Fibroblast of skin of right biceps (primary cell): ENCODE measurements around the gene CDC25C.
"Not testable (repeated sequence)": the region's sequence is repeated elsewhere in the genome, so short reads cannot be mapped to it uniquely, and the experiment has no call there.

Experiments used
- DNase-seq: peaks from one replicate; pipeline ENCODE4 v3.0.0-alpha.2; 2013

Gene CDC25C

GRCh38 chr5:138344887-138345622 lies 13.5 kb upstream of the CDC25C start:
- DNase-seq: no peak

GRCh38 chr5:138340008-138340407 lies 8.4 kb upstream of the CDC25C start:
- no peak for DNase-seq

GRCh38 chr5:138339464-138339863 lies 7.9 kb upstream of the CDC25C start:
- no peak for DNase-seq

GRCh38 chr5:138339091-138339456 lies 7.5 kb upstream of the CDC25C start:
- peak; percentile 30 for DNase-seq

- DNase-seq: no peak
Measured at GRCh38 chr5:138338411-138339090, 6.9 kb upstream of the CDC25C start.

- peak; percentile 93 for DNase-seq
Measured at GRCh38 chr5:138337685-138338410, 6.2 kb upstream of the CDC25C start, which contains the start of gene FAM53C. FAM53C (plus strand) TSS chr5:138338266; CDS start chr5:138341336, 3,070 bp downstream.

GRCh38 chr5:138336952-138337684 lies 5.5 kb upstream of the CDC25C start:
- peak; percentile 87 for DNase-seq

GRCh38 chr5:138334867-138335447 lies 3.4 kb upstream of the CDC25C start:
- no peak for DNase-seq

- DNase-seq: peak; percentile 26
Measured at GRCh38 chr5:138330813-138331448, 673 bp downstream of the CDC25C start.

GRCh38 chr5:138318211-138318610 lies 13.4 kb downstream of the CDC25C start:
- DNase-seq: not testable (repeated sequence)

- no peak for DNase-seq
Measured at GRCh38 chr5:138316355-138316754, 15.2 kb downstream of the CDC25C start.

- DNase-seq: no peak
Measured at GRCh38 chr5:138315751-138316278, 15.8 kb downstream of the CDC25C start.

- no peak for DNase-seq
Measured at GRCh38 chr5:138305797-138306196, 25.8 kb downstream of the CDC25C start.

- peak; percentile 5 for DNase-seq
Measured at GRCh38 chr5:138303372-138303771, 28.2 kb downstream of the CDC25C start.

GRCh38 chr5:138289296-138289695 lies 42.3 kb downstream of the CDC25C start:
- no peak for DNase-seq

- no peak for DNase-seq
Measured at GRCh38 chr5:138287246-138287645, 44.4 kb downstream of the CDC25C start.

GRCh38 chr5:138282920-138283742 lies 48.5 kb downstream of the CDC25C start:
- DNase-seq: peak; percentile 48

GRCh38 chr5:138280915-138281314 lies 50.7 kb downstream of the CDC25C start:
- no peak for DNase-seq

GRCh38 chr5:138276402-138277054 lies 55.1 kb downstream of the CDC25C start:
- DNase-seq: no peak

GRCh38 chr5:138275895-138276294 lies 55.7 kb downstream of the CDC25C start:
- DNase-seq: no peak
